Sciatic nerve (tissue), 2 donors: ENCODE results near the gene ITGBL1. TPM values are rescaled to one million over a fixed set of nuclear protein-coding genes. Genes with fewer than 3 reads are reported as not detected.
"Not testable (repeated sequence)": the region's sequence is repeated elsewhere in the genome, so short reads cannot be mapped to it uniquely, and the experiment has no call there.

Experiments used
- ATAC-seq: fragments of 200-7000 bp; cut with Tn5 transposase; one replicate; pipeline ENCODE4 v1.9.1; 2020; ENCODE audit warnings: mild to moderate bottlenecking, moderate library complexity
- DNase-seq: peaks from one replicate; pipeline ENCODE4 v3.0.0-alpha.2; 2020; ENCODE audit warnings: low spot score
- intact Hi-C: fragments of 100-400 bp; cut with DNase I; formaldehyde crosslinking; loops from one replicate; pipeline ENCODE4 v1.14.2; 2022
- total RNA-seq: library from RNA; stranded (reverse); fragmentation: NEBNext Ultra II Directional; extraction: Animal tissue kit (Norgen Biotek cat#: 25700); gene quantifications from one replicate; pipeline ENCODE4 v1.2.1, GENCODE V29; 2021
- donor health status: DM: no; HTN: no; CAD: no.
- donor health status: DM: no; HTN: no; CAD: no.

Gene ITGBL1
- total RNA-seq, 1 donor from 2014 or later: 74.1 TPM

DNA sequence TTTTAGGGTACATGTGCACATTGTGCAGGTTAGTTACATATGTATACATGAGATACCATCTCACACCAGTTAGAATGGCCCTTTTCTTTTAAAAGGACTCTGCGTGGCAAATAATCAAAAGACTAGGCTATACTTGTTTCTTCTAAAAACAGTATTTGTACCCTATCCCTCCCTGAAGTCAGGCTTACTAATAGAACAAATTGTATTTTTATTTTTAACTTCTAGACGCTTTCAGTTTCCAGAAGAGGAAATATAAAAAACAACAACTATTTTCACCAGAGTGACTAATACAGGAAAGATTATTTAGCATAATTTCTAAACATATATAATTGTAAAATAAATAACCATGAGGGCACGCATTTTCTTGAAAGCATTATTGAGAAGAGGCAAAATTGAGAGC is 83.6 kb downstream of the ITGBL1 start:
- ATAC-seq (no peak), DNase-seq (no peak)
- intact Hi-C loops: no loop called here

GRCh38 chr13:101544544-101544943 is 92.1 kb downstream of the ITGBL1 start:
- ATAC-seq, DNase-seq, intact Hi-C loops: not testable (repeated sequence)

GRCh38 chr13:101544979-101545378 is 92.5 kb downstream of the ITGBL1 start:
- no peak for ATAC-seq
- intact Hi-C loops: no loop called here
- no peak for DNase-seq

GRCh38 chr13:101545521-101545920 is 93.0 kb downstream of the ITGBL1 start:
- no peak for ATAC-seq
- intact Hi-C loops: no loop called here

DNA sequence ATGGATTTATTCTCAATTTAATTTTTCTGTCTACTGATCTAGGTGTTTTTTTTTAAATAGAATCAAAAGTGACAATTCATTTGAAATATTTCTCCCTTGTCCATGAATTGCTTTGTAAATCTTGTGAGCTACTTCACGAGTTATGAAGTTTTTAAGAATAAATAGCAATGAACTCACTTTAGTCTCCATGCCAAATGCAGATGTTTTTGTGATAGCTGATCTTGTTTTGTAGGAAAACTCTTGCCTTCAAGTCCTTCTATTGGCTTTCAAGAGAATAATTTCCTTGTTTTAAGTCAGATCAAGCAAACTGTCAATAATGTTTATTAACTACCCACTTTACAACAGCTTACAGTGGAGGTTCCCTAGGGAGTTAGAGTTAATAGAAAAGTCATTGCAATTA is 99.8 kb downstream of the ITGBL1 start:
- ATAC-seq: no peak
- DNase-seq: no peak
- intact Hi-C loops: no loop called here

More at GRCh38 chr13:101545521-101545920, 93.0 kb downstream of the ITGBL1 start:
- no peak for DNase-seq

DNA sequence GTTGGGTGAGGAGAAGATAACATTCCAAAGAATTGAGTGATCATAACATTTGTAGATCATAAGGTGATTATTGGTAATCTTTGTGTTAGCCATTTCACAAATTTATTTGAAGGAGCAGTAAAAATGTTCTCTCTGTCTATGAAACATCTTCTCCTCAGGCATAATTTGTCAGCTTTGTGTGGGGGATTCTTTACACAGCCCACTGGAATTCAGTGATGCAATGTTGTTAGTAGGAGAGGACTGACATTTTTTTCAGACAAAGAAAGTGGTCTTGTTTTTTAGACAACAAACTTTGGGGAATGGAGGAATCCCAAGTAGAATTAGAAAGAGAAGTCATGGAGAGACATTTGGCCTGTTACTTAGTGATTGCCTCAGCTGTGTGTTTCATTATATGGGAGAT is 100.3 kb downstream of the ITGBL1 start:
- ATAC-seq (no peak), DNase-seq (no peak)
- intact Hi-C loops: no loop called here

DNA sequence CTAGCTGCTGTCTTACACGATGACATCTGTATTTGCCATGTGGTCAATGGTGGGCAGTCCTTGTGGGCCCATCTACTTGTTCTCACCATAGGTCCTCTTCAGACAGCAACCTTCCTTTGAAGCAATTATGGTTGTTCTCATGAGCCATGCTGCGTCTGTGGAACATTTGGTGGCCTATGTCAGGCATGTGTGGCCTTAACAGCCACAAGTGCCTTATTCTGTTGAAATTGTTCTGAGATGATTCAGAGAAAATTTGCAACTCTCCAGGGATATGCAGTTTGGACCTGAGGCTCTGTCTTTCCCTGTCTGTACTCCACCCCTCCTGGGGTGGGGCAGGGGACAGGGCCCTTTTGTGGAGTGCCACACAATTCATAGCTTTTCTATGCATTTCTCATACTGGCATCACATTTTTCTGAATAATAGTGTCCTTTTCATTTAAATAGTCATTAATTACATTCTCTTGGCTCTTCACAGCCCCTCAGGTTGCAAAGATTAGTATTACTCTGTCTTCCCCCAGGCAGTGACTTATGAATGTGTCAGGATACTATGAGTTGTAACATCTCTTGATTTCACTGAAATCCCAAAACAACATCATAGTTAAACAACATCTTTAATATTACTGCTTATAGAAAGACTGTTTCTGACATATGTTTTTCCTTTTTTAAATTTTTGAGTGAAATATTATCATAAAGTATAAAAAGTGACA is 102.1 kb downstream of the ITGBL1 start:
- intact Hi-C loops: no loop called here
- ATAC-seq (no peak), DNase-seq (no peak)

- ATAC-seq: no peak
- intact Hi-C loops: no loop called here
- DNase-seq: no peak
Observed at GRCh38 chr13:101555610-101556009, 103.1 kb downstream of the ITGBL1 start.

- ATAC-seq (peak; percentile 51), DNase-seq (no peak)
- intact Hi-C loops: no loop called here
Observed at GRCh38 chr13:101556676-101557123, 104.2 kb downstream of the ITGBL1 start.

GRCh38 chr13:101565317-101565716 is 112.8 kb downstream of the ITGBL1 start:
- intact Hi-C loops: no loop called here
- DNase-seq (no peak), ATAC-seq (no peak)

GRCh38 chr13:101567841-101568240 is 115.4 kb downstream of the ITGBL1 start:
- DNase-seq (no peak), ATAC-seq (no peak)
- intact Hi-C loops: no loop called here

GRCh38 chr13:101569807-101570206 is 117.3 kb downstream of the ITGBL1 start:
- ATAC-seq (no peak), DNase-seq (no peak)
- intact Hi-C loops: no loop called here

GRCh38 chr13:101570410-101570809 is 117.9 kb downstream of the ITGBL1 start:
- intact Hi-C loops: no loop called here
- DNase-seq (no peak), ATAC-seq (no peak)

- no peak for DNase-seq
- intact Hi-C loops: no loop called here
- ATAC-seq: no peak
Observed at GRCh38 chr13:101572456-101572855, 120.0 kb downstream of the ITGBL1 start.

DNA sequence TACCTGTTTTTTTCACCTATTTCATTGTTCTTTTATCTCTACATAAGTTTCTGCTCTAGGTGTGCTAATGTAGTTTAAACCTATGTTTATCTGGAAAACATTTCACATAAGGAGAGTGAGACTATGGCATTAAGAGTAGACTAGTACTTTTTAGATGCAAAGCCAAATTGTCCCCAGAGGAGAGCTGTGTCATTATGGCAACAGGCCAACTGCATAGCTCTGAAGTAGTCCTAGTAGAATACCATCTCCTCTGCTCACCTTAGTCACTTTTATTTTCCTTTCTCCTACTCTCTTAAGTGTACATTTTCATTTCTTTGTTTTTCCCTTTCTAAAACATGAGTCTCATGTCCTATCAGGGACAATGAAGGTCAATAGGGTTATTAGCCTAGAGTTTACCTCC is 123.1 kb downstream of the ITGBL1 start:
- no peak for ATAC-seq
- intact Hi-C loops: no loop called here

DNA sequence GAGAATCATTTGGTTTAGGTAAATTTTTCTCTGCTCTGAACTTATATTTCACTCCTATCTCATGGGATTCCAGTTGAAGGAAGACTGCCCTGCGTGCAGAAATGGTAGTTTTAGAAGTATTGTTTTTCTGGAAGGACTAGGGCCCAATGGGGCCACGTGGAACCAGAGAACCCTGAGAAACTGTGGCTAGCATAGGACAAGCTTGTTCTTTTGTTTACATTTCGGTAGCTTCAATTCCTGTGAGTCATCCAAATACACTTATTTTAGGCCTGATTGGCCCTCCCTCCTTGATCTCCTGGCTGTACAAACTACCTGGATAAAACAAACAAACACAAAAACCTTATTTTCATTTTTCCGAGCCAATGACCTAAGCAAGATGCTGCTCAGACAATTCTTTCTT is 124.0 kb downstream of the ITGBL1 start:
- ATAC-seq: no peak
- no peak for DNase-seq
- intact Hi-C loops: no loop called here

More for the DNA sequence above, 123.1 kb downstream of the ITGBL1 start:
- no peak for DNase-seq

DNA sequence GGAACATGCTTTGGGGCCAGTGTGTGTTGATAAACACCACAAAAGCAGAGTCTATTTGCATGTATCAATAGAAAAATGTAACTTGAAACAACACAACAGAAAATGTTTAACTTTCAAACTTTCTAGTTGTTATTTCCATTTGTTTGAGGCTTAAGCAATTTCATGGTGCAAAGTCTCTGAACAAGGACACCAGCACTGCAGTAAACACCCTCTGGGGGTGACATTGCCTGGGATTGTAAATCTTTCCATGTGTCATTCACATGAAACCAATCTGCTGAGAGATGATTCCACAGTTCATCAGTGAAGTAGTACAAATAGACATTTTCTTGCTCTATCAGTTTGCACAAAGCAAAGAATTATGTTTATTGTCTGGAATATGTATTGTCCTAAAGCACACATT is 124.5 kb downstream of the ITGBL1 start:
- no peak for ATAC-seq

GRCh38 chr13:101579281-101579802 is 126.9 kb downstream of the ITGBL1 start:
- intact Hi-C loops: no loop called here
- DNase-seq (no peak), ATAC-seq (no peak)

More for the DNA sequence above, 124.5 kb downstream of the ITGBL1 start:
- DNase-seq: no peak
- intact Hi-C loops: no loop called here

DNA sequence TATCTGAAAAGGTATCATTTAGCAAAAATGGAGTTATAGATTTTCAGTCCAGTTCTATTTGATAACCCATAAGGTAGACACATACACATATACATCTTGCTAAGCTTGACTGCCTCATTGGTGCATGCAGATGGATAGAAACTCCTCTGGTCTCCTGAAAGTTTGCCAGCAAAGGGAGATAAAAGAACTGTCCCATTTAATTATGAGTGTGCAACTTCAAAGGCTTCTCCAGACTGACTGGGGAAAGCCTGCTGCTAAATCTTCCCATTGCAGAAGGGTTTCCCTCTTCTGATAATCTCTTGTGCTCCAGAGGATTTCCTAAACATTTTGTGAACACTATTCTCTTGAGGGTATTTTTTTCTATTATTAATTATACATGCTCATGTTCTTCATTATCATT is 131.9 kb downstream of the ITGBL1 start:
- ATAC-seq: no peak
- intact Hi-C loops: no loop called here
- DNase-seq: no peak

GRCh38 chr13:101590479-101590878 is 138.0 kb downstream of the ITGBL1 start:
- DNase-seq: no peak
- intact Hi-C loops: no loop called here
- no peak for ATAC-seq

DNA sequence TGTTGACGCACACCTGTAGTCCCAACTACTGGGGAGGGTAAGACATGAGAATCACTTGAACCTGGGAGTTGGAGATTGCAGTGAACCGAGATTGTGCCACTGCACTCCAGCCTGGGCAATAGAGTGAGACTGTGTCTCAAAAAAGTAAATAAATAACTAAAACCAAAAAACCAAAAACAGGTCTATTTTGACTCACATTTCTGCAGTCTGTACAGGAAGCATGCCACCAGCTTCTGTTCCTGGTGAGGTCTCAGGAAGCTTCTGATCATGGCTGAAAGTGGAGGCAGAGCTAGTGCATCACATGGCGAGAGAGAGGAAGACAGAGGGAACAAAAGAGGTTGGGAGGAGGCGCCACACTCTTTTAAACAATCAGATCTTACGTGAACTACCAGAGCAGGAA is 142.5 kb downstream of the ITGBL1 start:
- DNase-seq (no peak), ATAC-seq (no peak)
- intact Hi-C loops: no loop called here
